Measurements from ENCODE around the gene ESR1.

GRCh38 chr6:151961809-151962208 is 154.3 kb downstream of the ESR1 start:
- no peak for TF ChIP-seq CTCF (IDR thresholded peaks at IDR 0.05)
- no peak for TF ChIP-seq POLR2A (IDR thresholded peaks at IDR 0.05)

Data from right lobe of liver (tissue), 4 donors.